ENCODE measurements around the gene SLC4A1AP.

SLC4A1AP gene

GRCh38 chr2:27647289-27647688 is 16.4 kb upstream of the SLC4A1AP start:
- H3K27me3 ChIP-seq (ENCODE audit: control insufficient read depth in 5 of 5, insufficient read depth in 4 of 5, low read length in 5 of 5): no peaks in the 10 kb centered on the region
- H3K36me3 ChIP-seq (ENCODE audit: control insufficient read depth in 5 of 5, insufficient read depth in 5 of 5, low read length in 5 of 5): peaks cover 42 to 80% (median 58%) of the 10 kb centered on the region in 5 donors
- H3K27ac ChIP-seq (ENCODE audit: low read depth, low read length): no peak overlapping the region
- no peaks in the 10 kb centered on the region for H3K9me3 ChIP-seq (ENCODE audit: control insufficient read depth in 5 of 5, low read length in 5 of 5)
- no peak overlapping the region for H3K9ac ChIP-seq (ENCODE audit: low read length in 5 of 5)
- no peaks in the 10 kb centered on the region for H3K4me1 ChIP-seq (ENCODE audit: control insufficient read depth in 5 of 5, insufficient read depth in 5 of 5, low read length in 5 of 5)
- H3K4me3 ChIP-seq (ENCODE audit: low read depth in 1 of 5, low read length in 5 of 5): no peak overlapping the region

- Histone ChIP-seq H3K36me3 (ENCODE audit: control insufficient read depth in 5 of 5, insufficient read depth in 5 of 5, low read length in 5 of 5) (peaks cover 46 to 80% (median 62%) of the 10 kb centered on the region in 5 donors), H3K9me3 (ENCODE audit: control insufficient read depth in 5 of 5, low read length in 5 of 5) (no peaks in the 10 kb centered on the region)
These were observed 16.0 kb upstream of the SLC4A1AP start for GRCh38 chr2:27647737-27648136.

GRCh38 chr2:27651056-27651455 is 12.6 kb upstream of the SLC4A1AP start:
- Histone ChIP-seq H3K36me3 (ENCODE audit: control insufficient read depth in 5 of 5, insufficient read depth in 5 of 5, low read length in 5 of 5) (peaks cover 64 to 90% (median 83%) of the 10 kb centered on the region in 5 donors), H3K27ac (ENCODE audit: low read depth, low read length) (no peak overlapping the region), H3K9me3 (ENCODE audit: control insufficient read depth in 5 of 5, low read length in 5 of 5) (no peaks in the 10 kb centered on the region), H3K27me3 (ENCODE audit: control insufficient read depth in 5 of 5, insufficient read depth in 4 of 5, low read length in 5 of 5) (no peaks in the 10 kb centered on the region), H3K4me1 (ENCODE audit: control insufficient read depth in 5 of 5, insufficient read depth in 5 of 5, low read length in 5 of 5) (no peaks in the 10 kb centered on the region), H3K4me3 (ENCODE audit: low read depth in 1 of 5, low read length in 5 of 5) (no peak overlapping the region), H3K9ac (ENCODE audit: low read length in 5 of 5) (no peak overlapping the region)

More at GRCh38 chr2:27647737-27648136, 16.0 kb upstream of the SLC4A1AP start:
- Histone ChIP-seq H3K27ac (ENCODE audit: low read depth, low read length) (no peak overlapping the region), H3K9ac (ENCODE audit: low read length in 5 of 5) (no peak overlapping the region), H3K27me3 (ENCODE audit: control insufficient read depth in 5 of 5, insufficient read depth in 4 of 5, low read length in 5 of 5) (no peaks in the 10 kb centered on the region), H3K4me1 (ENCODE audit: control insufficient read depth in 5 of 5, insufficient read depth in 5 of 5, low read length in 5 of 5) (no peaks in the 10 kb centered on the region), H3K4me3 (ENCODE audit: low read depth in 1 of 5, low read length in 5 of 5) (no peak overlapping the region)

GRCh38 chr2:27652341-27652740 is 11.3 kb upstream of the SLC4A1AP start:
- H3K27me3 ChIP-seq (ENCODE audit: control insufficient read depth in 5 of 5, insufficient read depth in 4 of 5, low read length in 5 of 5): no peaks in the 10 kb centered on the region
- H3K4me3 ChIP-seq (ENCODE audit: low read depth in 1 of 5, low read length in 5 of 5): no peak overlapping the region
- no peaks in the 10 kb centered on the region for H3K4me1 ChIP-seq (ENCODE audit: control insufficient read depth in 5 of 5, insufficient read depth in 5 of 5, low read length in 5 of 5)
- H3K9me3 ChIP-seq (ENCODE audit: control insufficient read depth in 5 of 5, low read length in 5 of 5): no peaks in the 10 kb centered on the region
- H3K9ac ChIP-seq (ENCODE audit: low read length in 5 of 5): no peak overlapping the region
- no peak overlapping the region for H3K27ac ChIP-seq (ENCODE audit: low read depth, low read length)
- peaks cover 65 to 95% (median 88%) of the 10 kb centered on the region in 5 donors for H3K36me3 ChIP-seq (ENCODE audit: control insufficient read depth in 5 of 5, insufficient read depth in 5 of 5, low read length in 5 of 5)

- Histone ChIP-seq H3K4me3 (ENCODE audit: low read depth in 1 of 5, low read length in 5 of 5) (no peak overlapping the region), H3K9ac (ENCODE audit: low read length in 5 of 5) (no peak overlapping the region), H3K27me3 (ENCODE audit: control insufficient read depth in 5 of 5, insufficient read depth in 4 of 5, low read length in 5 of 5) (no peaks in the 10 kb centered on the region), H3K36me3 (ENCODE audit: control insufficient read depth in 5 of 5, insufficient read depth in 5 of 5, low read length in 5 of 5) (peaks cover 60 to 95% (median 88%) of the 10 kb centered on the region in 5 donors), H3K27ac (ENCODE audit: low read depth, low read length) (no peak overlapping the region), H3K9me3 (ENCODE audit: control insufficient read depth in 5 of 5, low read length in 5 of 5) (no peaks in the 10 kb centered on the region), H3K4me1 (ENCODE audit: control insufficient read depth in 5 of 5, insufficient read depth in 5 of 5, low read length in 5 of 5) (no peaks in the 10 kb centered on the region)
These were observed 10.9 kb upstream of the SLC4A1AP start for GRCh38 chr2:27652790-27653189.

- H3K36me3 ChIP-seq (ENCODE audit: control insufficient read depth in 5 of 5, insufficient read depth in 5 of 5, low read length in 5 of 5): peaks cover 58 to 90% (median 82%) of the 10 kb centered on the region in 5 donors
- no peaks in the 10 kb centered on the region for H3K9me3 ChIP-seq (ENCODE audit: control insufficient read depth in 5 of 5, low read length in 5 of 5)
- H3K27me3 ChIP-seq (ENCODE audit: control insufficient read depth in 5 of 5, insufficient read depth in 4 of 5, low read length in 5 of 5): no peaks in the 10 kb centered on the region
- H3K4me1 ChIP-seq (ENCODE audit: control insufficient read depth in 5 of 5, insufficient read depth in 5 of 5, low read length in 5 of 5): no peaks in the 10 kb centered on the region
- H3K4me3 ChIP-seq (ENCODE audit: low read depth in 1 of 5, low read length in 5 of 5): no peak overlapping the region
- no peak overlapping the region for H3K27ac ChIP-seq (ENCODE audit: low read depth, low read length)
- H3K9ac ChIP-seq (ENCODE audit: low read length in 5 of 5): peak overlapping the region in 1 of 5 donors; percentile 2
These were observed 10.3 kb upstream of the SLC4A1AP start for GRCh38 chr2:27653397-27653796.

- Histone ChIP-seq H3K9ac (ENCODE audit: low read length in 5 of 5) (no peak overlapping the region), H3K27ac (ENCODE audit: low read depth, low read length) (no peak overlapping the region), H3K4me1 (ENCODE audit: control insufficient read depth in 5 of 5, insufficient read depth in 5 of 5, low read length in 5 of 5) (peaks cover 0 to 2% (median 0%) of the 10 kb centered on the region in 5 donors), H3K9me3 (ENCODE audit: control insufficient read depth in 5 of 5, low read length in 5 of 5) (no peaks in the 10 kb centered on the region), H3K4me3 (ENCODE audit: low read depth in 1 of 5, low read length in 5 of 5) (no peak overlapping the region), H3K27me3 (ENCODE audit: control insufficient read depth in 5 of 5, insufficient read depth in 4 of 5, low read length in 5 of 5) (no peaks in the 10 kb centered on the region), H3K36me3 (ENCODE audit: control insufficient read depth in 5 of 5, insufficient read depth in 5 of 5, low read length in 5 of 5) (peaks cover 57 to 85% (median 79%) of the 10 kb centered on the region in 5 donors)
These were observed 8.3 kb upstream of the SLC4A1AP start for GRCh38 chr2:27655155-27655951.

- Histone ChIP-seq H3K9me3 (ENCODE audit: control insufficient read depth in 5 of 5, low read length in 5 of 5) (no peaks in the 10 kb centered on the region), H3K27ac (ENCODE audit: low read depth, low read length) (no peak overlapping the region), H3K4me1 (ENCODE audit: control insufficient read depth in 5 of 5, insufficient read depth in 5 of 5, low read length in 5 of 5) (peaks cover 4 to 27% (median 27%) of the 10 kb centered on the region in 5 donors), H3K36me3 (ENCODE audit: control insufficient read depth in 5 of 5, insufficient read depth in 5 of 5, low read length in 5 of 5) (peaks cover 23 to 47% (median 43%) of the 10 kb centered on the region in 5 donors), H3K4me3 (ENCODE audit: low read depth in 1 of 5, low read length in 5 of 5) (no peak overlapping the region), H3K27me3 (ENCODE audit: control insufficient read depth in 5 of 5, insufficient read depth in 4 of 5, low read length in 5 of 5) (no peaks in the 10 kb centered on the region), H3K9ac (ENCODE audit: low read length in 5 of 5) (no peak overlapping the region)
These were observed 2.3 kb upstream of the SLC4A1AP start for GRCh38 chr2:27661371-27661770.

GRCh38 chr2:27664154-27664574 is 475 bp downstream of the SLC4A1AP start:
- peaks cover 30 to 44% (median 39%) of the 10 kb centered on the region in 5 donors for H3K36me3 ChIP-seq (ENCODE audit: control insufficient read depth in 5 of 5, insufficient read depth in 5 of 5, low read length in 5 of 5)
- no peaks in the 10 kb centered on the region for H3K9me3 ChIP-seq (ENCODE audit: control insufficient read depth in 5 of 5, low read length in 5 of 5)
- peaks cover 4 to 29% (median 27%) of the 10 kb centered on the region in 5 donors for H3K4me1 ChIP-seq (ENCODE audit: control insufficient read depth in 5 of 5, insufficient read depth in 5 of 5, low read length in 5 of 5)

GRCh38 chr2:27664622-27665363 is 1.1 kb downstream of the SLC4A1AP start:
- Histone ChIP-seq H3K36me3 (ENCODE audit: control insufficient read depth in 5 of 5, insufficient read depth in 5 of 5, low read length in 5 of 5) (peaks cover 26 to 44% (median 38%) of the 10 kb centered on the region in 5 donors), H3K4me1 (ENCODE audit: control insufficient read depth in 5 of 5, insufficient read depth in 5 of 5, low read length in 5 of 5) (peaks cover 4 to 29% (median 24%) of the 10 kb centered on the region in 5 donors), H3K27ac (ENCODE audit: low read depth, low read length) (peak overlapping the region; percentile 95), H3K9ac (ENCODE audit: low read length in 5 of 5) (peak overlapping the region; percentile 96 to 99 (median 96)), H3K4me3 (ENCODE audit: low read depth in 1 of 5, low read length in 5 of 5) (peak overlapping the region; percentile 88 to 100 (median 97)), H3K27me3 (ENCODE audit: control insufficient read depth in 5 of 5, insufficient read depth in 4 of 5, low read length in 5 of 5) (no peaks in the 10 kb centered on the region), H3K9me3 (ENCODE audit: control insufficient read depth in 5 of 5, low read length in 5 of 5) (no peaks in the 10 kb centered on the region)

More at GRCh38 chr2:27664154-27664574, 475 bp downstream of the SLC4A1AP start:
- peak overlapping the region; percentile 96 to 99 (median 96) for H3K9ac ChIP-seq (ENCODE audit: low read length in 5 of 5)
- H3K27ac ChIP-seq (ENCODE audit: low read depth, low read length): peak overlapping the region; percentile 95
- peak overlapping the region; percentile 88 to 100 (median 97) for H3K4me3 ChIP-seq (ENCODE audit: low read depth in 1 of 5, low read length in 5 of 5)
- H3K27me3 ChIP-seq (ENCODE audit: control insufficient read depth in 5 of 5, insufficient read depth in 4 of 5, low read length in 5 of 5): no peaks in the 10 kb centered on the region

Data from subcutaneous abdominal adipose tissue (tissue), 5 donors.